ENCODE measurements around the gene KIF14. TPM values are rescaled to one million over a fixed set of nuclear protein-coding genes. Genes with fewer than 3 reads are reported as not detected.
"Not testable (repeated sequence)": the region's sequence is repeated elsewhere in the genome, so short reads cannot be mapped to it uniquely, and the experiment has no call there.

Gene KIF14
- total RNA-seq, 4 donors from 2014 or later: 0.12 to 0.17 (median 0.13) TPM; not detected in 1

DNA sequence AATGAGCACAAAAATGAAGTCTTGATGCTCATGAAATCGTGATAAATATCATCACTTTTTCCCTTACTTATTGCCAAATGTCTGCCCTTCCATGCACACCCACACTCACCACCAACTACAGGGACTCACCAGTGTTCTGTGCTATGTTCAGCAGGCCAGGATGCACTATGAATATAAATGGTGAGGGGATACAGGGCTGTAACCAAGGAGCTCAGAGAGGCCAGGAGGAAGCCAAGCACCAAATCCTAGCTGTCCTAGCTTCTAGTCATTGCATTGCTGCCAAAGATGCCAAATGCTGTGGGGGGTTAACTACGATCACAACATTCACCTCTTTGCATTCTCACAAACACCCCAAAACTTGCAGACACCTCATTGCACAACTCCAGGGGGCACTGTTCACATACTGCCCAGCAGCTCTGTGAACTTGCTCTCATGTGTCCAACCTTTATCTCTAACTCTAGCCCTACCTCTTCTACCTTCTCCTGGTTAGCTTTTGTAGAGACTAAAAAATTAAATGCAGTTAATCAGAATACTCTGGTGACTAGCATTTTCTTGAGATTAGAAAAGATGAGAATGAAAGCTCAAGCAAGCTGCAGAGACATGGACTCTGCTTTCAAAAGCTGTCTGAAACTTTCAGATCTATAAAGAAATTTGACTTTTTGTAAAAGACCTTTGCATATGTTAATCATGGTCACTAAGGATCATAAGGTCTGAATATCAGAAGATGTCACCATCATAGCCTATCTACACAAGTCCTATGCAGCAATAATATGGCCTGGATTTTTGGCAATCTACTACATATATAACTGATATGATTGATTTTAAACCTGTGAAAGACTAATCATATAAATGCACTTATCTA is 13.9 kb upstream of the KIF14 start:
- TF ChIP-seq, protein P1, sequence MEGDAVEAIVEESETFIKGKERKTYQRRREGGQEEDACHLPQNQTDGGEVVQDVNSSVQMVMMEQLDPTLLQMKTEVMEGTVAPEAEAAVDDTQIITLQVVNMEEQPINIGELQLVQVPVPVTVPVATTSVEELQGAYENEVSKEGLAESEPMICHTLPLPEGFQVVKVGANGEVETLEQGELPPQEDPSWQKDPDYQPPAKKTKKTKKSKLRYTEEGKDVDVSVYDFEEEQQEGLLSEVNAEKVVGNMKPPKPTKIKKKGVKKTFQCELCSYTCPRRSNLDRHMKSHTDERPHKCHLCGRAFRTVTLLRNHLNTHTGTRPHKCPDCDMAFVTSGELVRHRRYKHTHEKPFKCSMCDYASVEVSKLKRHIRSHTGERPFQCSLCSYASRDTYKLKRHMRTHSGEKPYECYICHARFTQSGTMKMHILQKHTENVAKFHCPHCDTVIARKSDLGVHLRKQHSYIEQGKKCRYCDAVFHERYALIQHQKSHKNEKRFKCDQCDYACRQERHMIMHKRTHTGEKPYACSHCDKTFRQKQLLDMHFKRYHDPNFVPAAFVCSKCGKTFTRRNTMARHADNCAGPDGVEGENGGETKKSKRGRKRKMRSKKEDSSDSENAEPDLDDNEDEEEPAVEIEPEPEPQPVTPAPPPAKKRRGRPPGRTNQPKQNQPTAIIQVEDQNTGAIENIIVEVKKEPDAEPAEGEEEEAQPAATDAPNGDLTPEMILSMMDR (IDR thresholded peaks at IDR 0.05): no peak
- TF ChIP-seq EP300 (IDR thresholded peaks at IDR 0.05): no peak
- no peak for TF ChIP-seq POLR2AphosphoS5 (IDR thresholded peaks at IDR 0.05)
- TF ChIP-seq POLR2A (IDR thresholded peaks at IDR 0.05): no peak
- no peak overlapping the region for H3K4me3 ChIP-seq
- peaks cover 0 to 7% of the 10 kb centered on the region in 2 donors for H3K36me3 ChIP-seq
- no peak overlapping the region for H3K27ac ChIP-seq
- no peaks in the 10 kb centered on the region for H3K4me1 ChIP-seq
- H3K27me3 ChIP-seq: no peaks in the 10 kb centered on the region
- ATAC-seq: no peak
- WGBS, 2 donors (ENCODE audit: low coverage in 1 of 2): 80% methylated on average over 1 of the region's 2 CpGs
- no peaks in the 10 kb centered on the region for H3K9me3 ChIP-seq

DNA sequence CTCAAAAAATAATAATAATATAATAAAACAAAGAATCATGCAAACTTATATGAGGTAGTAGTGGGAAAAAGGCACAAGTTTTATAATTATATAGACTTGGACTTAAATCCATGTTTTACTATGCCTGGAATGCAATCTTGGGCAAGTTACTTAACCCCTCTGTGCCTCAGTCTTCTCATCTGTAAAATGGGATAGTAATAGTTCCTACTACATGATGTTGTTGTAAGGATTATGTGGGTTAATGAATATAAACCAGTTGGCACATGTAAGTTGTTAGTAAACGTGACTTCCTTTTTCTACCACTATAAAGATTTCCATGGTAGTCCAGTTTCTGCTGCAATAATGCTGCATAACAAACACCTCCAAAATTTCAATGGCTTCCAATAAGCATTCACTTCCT is 10.8 kb upstream of the KIF14 start:
- no peak overlapping the region for H3K27ac ChIP-seq
- ATAC-seq: no peak
- TF ChIP-seq, protein P1 (IDR thresholded peaks at IDR 0.05): no peak
- no peaks in the 10 kb centered on the region for H3K4me1 ChIP-seq
- no peaks in the 10 kb centered on the region for H3K9me3 ChIP-seq
- no peak overlapping the region for H3K4me3 ChIP-seq
- H3K27me3 ChIP-seq: no peaks in the 10 kb centered on the region
- 80 to 90% methylated on average over 1 of the region's 1 CpG for WGBS, 2 donors (ENCODE audit: low coverage in 1 of 2)
- no peaks in the 10 kb centered on the region for H3K36me3 ChIP-seq

DNA sequence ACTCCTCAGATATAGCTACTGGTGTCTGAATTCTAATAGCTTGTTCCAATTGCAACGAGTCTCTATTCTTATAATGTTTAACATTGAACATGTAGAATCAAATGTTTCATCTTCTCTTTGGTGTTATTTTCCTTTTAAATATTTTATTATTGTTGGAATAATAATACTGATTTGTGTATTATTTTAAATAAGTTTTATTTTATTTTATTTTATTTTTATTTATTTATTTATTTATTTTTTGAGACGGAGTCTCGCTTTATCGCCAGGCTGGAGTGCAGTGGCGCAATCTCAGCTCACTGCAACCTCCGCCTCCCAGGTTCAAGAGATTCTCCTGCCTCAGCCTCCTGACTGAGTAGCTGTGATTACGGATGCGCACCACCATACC is 10.0 kb upstream of the KIF14 start:
- 99 to 100% methylated on average over 1 to 5 of the region's 8 CpGs for WGBS, 2 donors (ENCODE audit: low coverage in 1 of 2)
- not testable (repeated sequence) for ATAC-seq, H3K4me1 ChIP-seq, H3K36me3 ChIP-seq, H3K9me3 ChIP-seq, H3K27me3 ChIP-seq, H3K4me3 ChIP-seq, H3K27ac ChIP-seq

DNA sequence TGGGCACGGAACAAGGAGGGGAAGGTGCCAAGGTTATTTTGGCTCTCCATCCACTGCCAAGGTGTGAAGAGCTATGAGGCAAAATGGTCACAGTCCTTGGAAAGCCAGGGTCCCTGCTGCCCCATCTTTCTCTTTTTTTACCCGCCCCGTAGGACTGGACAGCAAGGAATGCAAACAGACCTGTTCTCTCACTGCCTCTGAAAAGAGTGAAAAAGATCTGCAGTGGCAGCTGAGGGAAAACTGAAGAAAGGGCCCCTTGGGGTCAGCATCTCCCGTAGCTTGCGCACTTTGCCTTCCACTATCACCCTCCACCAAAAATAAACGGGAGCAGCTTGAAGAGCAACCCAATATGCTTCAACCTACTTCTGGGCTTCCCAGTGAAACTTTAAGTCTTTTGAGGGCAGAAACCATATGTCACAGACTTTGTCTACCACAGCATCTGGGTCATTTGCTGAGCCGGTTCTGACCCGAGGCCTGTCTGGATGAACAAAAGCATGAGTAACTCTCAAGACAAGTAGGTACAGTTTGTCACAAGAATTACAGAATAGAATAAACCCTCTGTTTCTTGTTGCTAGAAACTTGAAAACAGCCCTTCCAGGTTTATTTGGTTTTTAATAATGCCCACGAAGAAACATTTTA is 9.4 kb upstream of the KIF14 start:
- Histone ChIP-seq H3K4me1 (no peaks in the 10 kb centered on the region), H3K27ac (no peak overlapping the region), H3K4me3 (no peak overlapping the region), H3K9me3 (no peaks in the 10 kb centered on the region), H3K27me3 (no peaks in the 10 kb centered on the region), H3K36me3 (no peaks in the 10 kb centered on the region)
- ATAC-seq: no peak
- 83 to 86% methylated on average over 8 of the region's 9 CpGs for WGBS, 2 donors (ENCODE audit: low coverage in 1 of 2)
- TF ChIP-seq EP300 (IDR thresholded peaks at IDR 0.05) (no peak), POLR2A (IDR thresholded peaks at IDR 0.05) (no peak), POLR2AphosphoS5 (IDR thresholded peaks at IDR 0.05) (no peak)
- TF ChIP-seq, protein P1 (IDR thresholded peaks at IDR 0.05): no peak

DNA sequence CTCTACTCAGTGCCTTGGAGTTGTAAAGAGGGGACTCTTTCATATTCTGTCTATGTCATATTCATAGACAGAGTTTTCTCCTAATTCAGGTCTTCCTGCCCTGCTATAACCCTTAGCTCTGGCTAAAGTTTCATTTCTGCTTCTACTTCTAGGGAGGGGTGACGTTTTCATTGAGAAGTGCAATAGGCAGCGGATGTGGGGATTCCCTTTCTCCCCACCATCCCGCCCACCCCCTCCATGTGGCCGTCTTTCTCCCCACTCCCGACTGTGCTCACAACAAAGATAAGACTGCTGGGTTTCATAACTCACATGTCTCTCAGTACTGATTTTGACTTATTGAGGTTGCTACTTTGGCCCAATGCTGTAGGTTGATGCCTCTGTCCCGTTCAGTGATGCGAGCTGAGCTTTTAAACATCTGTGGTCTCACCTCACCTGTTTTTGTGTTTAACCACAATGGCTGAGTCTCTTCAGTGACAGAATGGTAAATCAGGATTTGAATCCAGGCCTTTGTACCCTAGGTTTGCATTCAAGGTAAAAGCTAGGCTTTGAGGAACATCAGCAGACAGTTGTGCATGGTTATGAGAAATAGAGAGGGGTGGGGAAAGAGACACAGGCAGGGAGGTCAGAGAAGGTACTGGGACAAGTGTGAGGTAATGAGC is 7.8 kb upstream of the KIF14 start:
- ATAC-seq: no peak
- Histone ChIP-seq H3K9me3 (no peaks in the 10 kb centered on the region), H3K4me3 (no peak overlapping the region), H3K4me1 (no peaks in the 10 kb centered on the region), H3K27ac (no peak overlapping the region), H3K27me3 (no peaks in the 10 kb centered on the region), H3K36me3 (no peaks in the 10 kb centered on the region)
- WGBS, 2 donors (ENCODE audit: low coverage in 1 of 2): 59 to 70% methylated on average over 3 to 7 of the region's 7 CpGs
- no peak for TF ChIP-seq EP300 (IDR thresholded peaks at IDR 0.05)
- TF ChIP-seq POLR2A (IDR thresholded peaks at IDR 0.05): no peak
- no peak for TF ChIP-seq POLR2AphosphoS5 (IDR thresholded peaks at IDR 0.05)
- TF ChIP-seq, protein P1 (IDR thresholded peaks at IDR 0.05): no peak
